HCT116 (cell line): ENCODE results near the gene OR10J1. TPM values are rescaled to one million over a fixed set of nuclear protein-coding genes. Genes with fewer than 3 reads are reported as not detected.

ENCODE experiments used
- ATAC-seq: fragments of 200-7000 bp; cut with Tn5 transposase; 2 replicates; pipeline ENCODE4 v1.9.1; 2020; ENCODE audit warnings: mild to moderate bottlenecking, moderate library complexity
- BruUV-seq: library from RNA; stranded (reverse); fragments of 400-500 nt; replicated peaks from 2 replicates; lab custom pipeline; 2021; lab: Mats Ljungman, UMichigan
- CTCF ChIA-PET: fragments of 300-600 bp; sonication (Branson Sonifier 250); formaldehyde crosslinking; loops from one replicate; lab custom pipeline; 2021; ENCODE audit warnings: antibody characterized with exemption; lab: Charles Lee
- POLR2A ChIA-PET: fragments of 300-600, 350-600 bp; sonication (Branson Sonifier 250); formaldehyde crosslinking; loops from one replicate; lab custom pipeline; 2021; ENCODE audit warnings: antibody characterized with exemption; lab: Charles Lee
- RAD21 ChIA-PET, 2 experiments: fragments of 300-600 bp; sonication (Branson Sonifier 250); formaldehyde crosslinking; loops; one replicate each; lab custom pipeline; 2023; ENCODE audit warnings: low total read pairs in 2 of 2; ENCODE audit not compliant: uncharacterized antibody in 2 of 2, unreplicated experiment in 2 of 2, low non-redundant PET in 1 of 2; lab: Charles Lee
- DNase-seq: peaks from one replicate; pipeline ENCODE4 v3.0.0-alpha.2; 2010; ENCODE audit warnings: low read depth, low spot score
- H2AFZ ChIP-seq: fragments of 200-600 bp; shearing (Covaris generic), sonication (generic); 2 replicates; pipeline ENCODE4 v1.6.1; 2017; ENCODE audit warnings: low read depth, mixed run types, mixed read lengths, antibody characterized with exemption, low read length; ENCODE audit not compliant: poor library complexity, severe bottlenecking
- H3K27ac ChIP-seq: 2 replicates; pipeline ENCODE4 v1.5.1; 2012; ENCODE audit warnings: low read depth, low read length
- H3K27me3 ChIP-seq: fragments of 200-600 bp; sonication (generic); 2 replicates; pipeline ENCODE4 v1.6.1; 2016; ENCODE audit warnings: mixed run types, low read length, mixed read lengths; ENCODE audit not compliant: insufficient read depth
- H3K36me3 ChIP-seq, 2 experiments: fragments of 200-500 bp in 1 of 2; fragments of 200-600 bp in 1 of 2; sonication (Bioruptor generic) in 1 of 2; sonication (generic) in 1 of 2; 2 replicates each; pipeline versions ENCODE4 v1.5.1 to v1.6.1; 2014 to 2016; ENCODE audit warnings: low read length in 2 of 2, inconsistent platforms in 1 of 2, mixed read lengths in 1 of 2, mixed run types in 1 of 2; ENCODE audit not compliant: insufficient read depth in 2 of 2, control insufficient read depth in 1 of 2
- H3K4me1 ChIP-seq, 2 experiments: fragments of 200-600 bp in 1 of 2; sonication (generic) in 1 of 2; 2 replicates each; pipeline versions ENCODE4 v1.5.1 to v1.6.1; 2012 to 2017; ENCODE audit warnings: low read length in 2 of 2, inconsistent platforms in 1 of 2, mild to moderate bottlenecking in 1 of 2, mixed read lengths in 1 of 2, mixed run types in 1 of 2, moderate library complexity in 1 of 2; ENCODE audit not compliant: insufficient read depth in 2 of 2, control insufficient read depth in 1 of 2
- H3K4me2 ChIP-seq: fragments of 200-600 bp; sonication (generic); 2 replicates; pipeline ENCODE4 v1.6.1; 2017; ENCODE audit warnings: mixed run types, low read length, mixed read lengths
- H3K4me3 ChIP-seq, 2 experiments: fragments of 200-600 bp in 1 of 2; sonication (generic) in 1 of 2; replicated peaks in 1 of 2; 2 replicates each; pipeline ENCODE4 v1.5.1; 2011 to 2016; ENCODE audit warnings: low read length in 2 of 2, control low read depth in 1 of 2, low read depth in 1 of 2, mild to moderate bottlenecking in 1 of 2, mixed read lengths in 1 of 2, mixed run types in 1 of 2
- H3K79me2 ChIP-seq: fragments of 200-600 bp; sonication (generic); 2 replicates; pipeline ENCODE4 v1.6.1; 2017; ENCODE audit warnings: mild to moderate bottlenecking, mixed run types, low read length, moderate library complexity, mixed read lengths; ENCODE audit not compliant: insufficient read depth
- H3K9ac ChIP-seq: fragments of 200-600 bp; sonication (generic); 2 replicates; pipeline ENCODE4 v1.6.1; 2016; ENCODE audit warnings: low read length, mixed read lengths
- H3K9me2 ChIP-seq: fragments of 200-600 bp; sonication (generic), shearing (Covaris generic); 2 replicates; pipeline ENCODE4 v1.6.1; 2017; ENCODE audit warnings: mixed run types, mild to moderate bottlenecking, moderate library complexity; ENCODE audit not compliant: insufficient read depth
- H3K9me3 ChIP-seq, 2 experiments: fragments of 200-500 bp in 1 of 2; fragments of 200-600 bp in 1 of 2; sonication (Bioruptor generic) in 1 of 2; sonication (generic) in 1 of 2; 2 replicates each; pipeline ENCODE4 v1.6.1; 2014 to 2017; ENCODE audit warnings: low read length in 2 of 2, mixed read lengths in 2 of 2, inconsistent platforms in 1 of 2, low read depth in 1 of 2, mild to moderate bottlenecking in 1 of 2, mixed run types in 1 of 2, moderate library complexity in 1 of 2; ENCODE audit not compliant: control insufficient read depth in 1 of 2, insufficient read depth in 1 of 2
- H4K20me1 ChIP-seq: fragments of 200-600 bp; sonication (generic), shearing (Covaris generic); 2 replicates; pipeline ENCODE4 v1.6.1; 2017; ENCODE audit warnings: mixed run types, mild to moderate bottlenecking, moderate library complexity; ENCODE audit not compliant: insufficient read depth
- ATF3 ChIP-seq: IDR thresholded peaks from 2 replicates; pipeline ENCODE4 v1.6.1; 2012
- CBX3 ChIP-seq: IDR thresholded peaks from 2 replicates; pipeline ENCODE4 v1.6.1; 2012; ENCODE audit warnings: low read depth
- CEBPB ChIP-seq: IDR thresholded peaks from 2 replicates; pipeline ENCODE4 v1.6.1; 2012; ENCODE audit warnings: low read depth
- ELF1 ChIP-seq: IDR thresholded peaks from 2 replicates; pipeline ENCODE4 v1.6.1; 2012; ENCODE audit warnings: low read depth, borderline replicate concordance
- EZH2 ChIP-seq: fragments of 200-600 bp; sonication (generic); IDR thresholded peaks from 2 replicates; pipeline ENCODE4 v1.6.1; 2017; ENCODE audit warnings: antibody characterized with exemption, mixed run types
- EZH2phosphoT487 ChIP-seq: fragments of 200-600 bp; IDR thresholded peaks from 2 replicates; pipeline ENCODE4 v1.6.1; 2018; ENCODE audit warnings: antibody characterized with exemption, borderline replicate concordance
- JUND ChIP-seq: IDR thresholded peaks from 2 replicates; pipeline ENCODE4 v1.6.1; 2012
- POLR2AphosphoS5 ChIP-seq: IDR thresholded peaks from 2 replicates; pipeline ENCODE4 v1.6.1; 2011; ENCODE audit warnings: mild to moderate bottlenecking, low read depth, low read length, moderate library complexity
- RAD21 ChIP-seq: IDR thresholded peaks from 2 replicates; pipeline ENCODE4 v1.6.1; 2012; ENCODE audit warnings: low read depth, mild to moderate bottlenecking
- REST ChIP-seq: IDR thresholded peaks from 2 replicates; pipeline ENCODE4 v1.6.1; 2012; ENCODE audit warnings: low read depth
- YY1 ChIP-seq: IDR thresholded peaks from 2 replicates; pipeline ENCODE4 v1.6.1; 2011; ENCODE audit warnings: low read length, low read depth, moderate library complexity, mild to moderate bottlenecking; ENCODE audit not compliant: insufficient replicate concordance; ENCODE audit errors: extremely low read depth
- ZFX ChIP-seq: fragments of 450-650 bp; IDR thresholded peaks from 2 replicates; pipeline ENCODE4 v1.6.1; 2017
- ZNF274 ChIP-seq: fragments of 200-500 bp; sonication (Bioruptor generic); IDR thresholded peaks from 2 replicates; pipeline ENCODE4 v1.6.1; 2014; ENCODE audit warnings: mild to moderate bottlenecking, low read depth, low read length, inconsistent platforms
- intact Hi-C: fragments of 100-400 bp; cut with micrococcal nuclease; formaldehyde crosslinking; loops from 2 replicates; pipeline ENCODE4 v1.10.0; 2022
- total RNA-seq: library from RNA; stranded (reverse); gene quantifications from one replicate; pipeline ENCODE4 v1.2.1, GENCODE V29; 2021; ENCODE audit not compliant: unreplicated experiment

OR10J1 gene
- total RNA-seq, 1 experiment from 2014 or later = not detected

- Histone ChIP-seq H3K9me3 (no peaks in the 10 kb centered on the region), H3K27ac (no peak overlapping the region), H3K27me3 (peaks cover 21% of the 10 kb centered on the region), H3K9ac (no peak overlapping the region), H4K20me1 (no peaks in the 10 kb centered on the region; the same call in 1 of the 2 replicates), H3K9me2 (no peaks in the 10 kb centered on the region), H3K4me2 (no peak overlapping the region), H2AFZ (no peak overlapping the region), H3K4me3 (no peak overlapping the region), H3K79me2 (no peaks in the 10 kb centered on the region), H3K36me3 (no peaks in the 10 kb centered on the region), H3K4me1 (no peaks in the 10 kb centered on the region)
- ATAC-seq = no peak
- no peak for TF ChIP-seq YY1
- TF ChIP-seq CBX3 = no peak
- TF ChIP-seq ELF1 = no peak
- no peak for TF ChIP-seq REST
- TF ChIP-seq POLR2AphosphoS5 = no peak
- TF ChIP-seq EZH2 = no peak
- no peak for TF ChIP-seq ZNF274
- no peak for TF ChIP-seq JUND
- no peak for TF ChIP-seq ATF3
- no peak for TF ChIP-seq RAD21
- no peak for TF ChIP-seq ZFX
- no peak for TF ChIP-seq EZH2phosphoT487
- no peak for TF ChIP-seq CEBPB
- CTCF ChIA-PET = no interaction called here
- POLR2A ChIA-PET = no interaction called here
- intact Hi-C loops = loop anchor here (10.0 kb wide), 2 partner anchors 366 to 466 kb away; no protein-coding TSS in a partner anchor
- RAD21 ChIA-PET = no interaction called here
- DNase-seq = no peak
- BruUV-seq = no TSS peak
These were observed 10.3 kb upstream of the OR10J1 start for GRCh38 chr1:159429074-159429861.
